HG02870 (cell line): ENCODE results near the gene EAPP.
"Not testable (repeated sequence)": the region's sequence is repeated elsewhere in the genome, so short reads cannot be mapped to it uniquely, and the experiment has no call there.

Experiments used
- ATAC-seq: cut with Tn5 transposase; IDR thresholded peaks from one replicate; pipeline ENCODE4 v1.9.1; 2021; ENCODE audit warnings: mild to moderate bottlenecking, moderate library complexity; ENCODE audit not compliant: unreplicated experiment

Gene EAPP

GRCh38 chr14:34538871-34539406 is 562 bp downstream of the EAPP start:
- no peak for ATAC-seq

GRCh38 chr14:34538096-34538495 is 1.4 kb downstream of the EAPP start:
- ATAC-seq, result not testable (repeated sequence)

GRCh38 chr14:34537677-34538009 is 1.9 kb downstream of the EAPP start:
- ATAC-seq, result no peak

- no peak for ATAC-seq
Observed at GRCh38 chr14:34536951-34537676, 2.4 kb downstream of the EAPP start.

- ATAC-seq, result no peak
Observed at GRCh38 chr14:34527591-34527990, 11.9 kb downstream of the EAPP start.

- ATAC-seq, result not testable (repeated sequence)
Observed at GRCh38 chr14:34524216-34524615, 15.3 kb downstream of the EAPP start.

- no peak for ATAC-seq
Observed at GRCh38 chr14:34522496-34522895, 17.0 kb downstream of the EAPP start.

- ATAC-seq, result not testable (repeated sequence)
Observed at GRCh38 chr14:34521071-34521470, 18.4 kb downstream of the EAPP start.

GRCh38 chr14:34520304-34520970 is 19.1 kb downstream of the EAPP start:
- ATAC-seq, result not testable (repeated sequence)

GRCh38 chr14:34507884-34508283 is 31.6 kb downstream of the EAPP start:
- no peak for ATAC-seq

- no peak for ATAC-seq
Observed at GRCh38 chr14:34507459-34507858, 32.0 kb downstream of the EAPP start.

GRCh38 chr14:34505124-34505491 is 34.4 kb downstream of the EAPP start:
- not testable (repeated sequence) for ATAC-seq

- ATAC-seq, result not testable (repeated sequence)
Observed at GRCh38 chr14:34504027-34504426, 35.5 kb downstream of the EAPP start.

- no peak for ATAC-seq
Observed at GRCh38 chr14:34502545-34503225, 36.8 kb downstream of the EAPP start.

GRCh38 chr14:34502001-34502400 is 37.5 kb downstream of the EAPP start:
- ATAC-seq, result no peak

- no peak for ATAC-seq
Observed at GRCh38 chr14:34501004-34501580, 38.4 kb downstream of the EAPP start.

GRCh38 chr14:34498684-34499412 is 40.7 kb downstream of the EAPP start:
- ATAC-seq, result no peak

- no peak for ATAC-seq
Observed at GRCh38 chr14:34496679-34497513, 42.6 kb downstream of the EAPP start.

- no peak for ATAC-seq
Observed at GRCh38 chr14:34496007-34496678, 43.4 kb downstream of the EAPP start.
